Cardiac septum (tissue), 1 donor: ENCODE measurements around the gene C6orf47. TPM values are rescaled to one million over a fixed set of nuclear protein-coding genes. Genes with fewer than 3 reads are reported as not detected.

Experiments
- DNase-seq: peaks from one replicate; pipeline ENCODE4 v3.0.0-alpha.2; 2020; ENCODE audit warnings: low spot score
- intact Hi-C: fragments of 100-400 bp; cut with DNase I; formaldehyde crosslinking; loops from one replicate; pipeline ENCODE4 v1.14.0; 2022
- microRNA-seq: library from miRNA; unstranded; fragments of <30 nt; microRNA quantifications from one replicate; pipeline ENCODE4 v1.2.0, GENCODE V29; 2020
- total RNA-seq: library from RNA; stranded (reverse); fragmentation: NEBNext Ultra II Directional; extraction: Animal tissue kit (Norgen Biotek cat#: 25700); gene quantifications from one replicate; pipeline ENCODE4 v1.2.1, GENCODE V29; 2021
- donor health status: DM: no; HTN: no; CAD: no.

The C6orf47 gene
- total RNA-seq, 1 donor from 2014 or later: 17.7 TPM

- peak; percentile 96 for DNase-seq
- intact Hi-C loops: loop anchor here (1.0 to 2.0 kb wide), 2 partner anchors 44 to 73 kb away; partner anchors contain the start of genes GPANK1 and NFKBIL1
These were observed 39.8 kb downstream of the C6orf47 start, which contains the start of gene PRRC2A for GRCh38 chr6:31620586-31621319. Gene PRRC2A (plus strand): TSS chr6:31620715. CDS start chr6:31622790, 2,075 bp downstream.

DNA sequence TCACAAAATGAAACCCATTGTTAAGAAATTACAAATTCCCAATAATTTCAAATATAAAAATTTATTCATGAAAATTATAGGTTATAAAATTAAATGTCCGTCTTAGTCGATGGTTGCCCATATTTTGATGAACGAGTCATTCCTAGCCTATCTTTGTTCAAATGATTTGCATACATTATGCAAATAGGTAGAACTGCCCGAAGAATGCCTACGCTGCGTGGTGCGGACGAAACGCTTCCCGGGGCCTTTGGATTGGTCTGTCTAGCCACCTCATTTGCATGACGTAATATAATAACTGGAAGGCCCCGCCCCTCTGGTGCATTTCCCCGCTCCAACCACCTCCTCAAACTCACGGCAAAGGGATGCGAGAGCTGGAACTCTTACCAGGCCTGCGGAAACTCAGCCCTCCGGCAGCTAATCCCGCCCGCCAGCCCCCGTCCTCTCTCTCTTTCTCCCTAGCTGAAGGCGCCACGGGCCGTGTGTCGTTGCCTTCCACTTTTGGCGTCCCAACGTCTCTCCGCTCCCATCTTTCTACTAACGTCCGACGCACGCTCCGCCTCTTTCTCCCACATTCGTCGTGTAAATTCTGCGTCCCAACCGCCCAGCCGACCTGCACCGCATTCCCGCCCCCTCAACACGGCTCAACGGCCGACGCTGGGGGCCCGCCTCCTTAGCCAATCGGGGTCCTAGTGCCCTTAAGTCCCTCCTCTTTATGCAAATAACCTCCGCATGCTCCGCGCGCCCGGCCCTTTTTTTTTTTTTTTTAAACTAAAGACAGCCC, 40.6 kb downstream of the C6orf47 start:
- intact Hi-C loops: loop anchor here (1.0 to 2.0 kb wide), 2 partner anchors 45 to 73 kb away; partner anchors contain the start of genes GPANK1 and NFKBIL1
- peak; percentile 98 for DNase-seq

- intact Hi-C loops: no loop called here
- DNase-seq: no peak
These were observed 43.6 kb downstream of the C6orf47 start for GRCh38 chr6:31617010-31617409.

DNA sequence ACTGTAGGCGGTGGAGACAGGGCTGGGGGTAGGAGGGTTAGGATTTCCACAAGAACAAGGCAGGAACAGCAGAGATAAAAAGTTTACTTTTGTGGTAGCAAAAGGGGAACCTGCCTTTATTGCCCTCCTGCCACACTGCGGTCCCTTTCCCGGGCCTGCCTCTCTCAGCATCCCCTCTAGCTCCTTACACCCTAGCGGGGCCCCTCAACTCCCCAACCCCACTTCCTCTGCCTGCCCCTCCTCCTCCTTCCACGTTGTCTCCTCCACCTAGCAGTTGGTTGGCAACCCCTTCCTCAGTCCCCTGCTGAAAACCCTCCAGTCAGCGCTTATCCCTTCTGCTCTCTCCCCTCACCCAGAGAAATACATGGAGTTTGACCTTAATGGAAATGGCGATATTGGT, 44.8 kb downstream of the C6orf47 start:
- intact Hi-C loops: no loop called here
- DNase-seq: no peak

DNA sequence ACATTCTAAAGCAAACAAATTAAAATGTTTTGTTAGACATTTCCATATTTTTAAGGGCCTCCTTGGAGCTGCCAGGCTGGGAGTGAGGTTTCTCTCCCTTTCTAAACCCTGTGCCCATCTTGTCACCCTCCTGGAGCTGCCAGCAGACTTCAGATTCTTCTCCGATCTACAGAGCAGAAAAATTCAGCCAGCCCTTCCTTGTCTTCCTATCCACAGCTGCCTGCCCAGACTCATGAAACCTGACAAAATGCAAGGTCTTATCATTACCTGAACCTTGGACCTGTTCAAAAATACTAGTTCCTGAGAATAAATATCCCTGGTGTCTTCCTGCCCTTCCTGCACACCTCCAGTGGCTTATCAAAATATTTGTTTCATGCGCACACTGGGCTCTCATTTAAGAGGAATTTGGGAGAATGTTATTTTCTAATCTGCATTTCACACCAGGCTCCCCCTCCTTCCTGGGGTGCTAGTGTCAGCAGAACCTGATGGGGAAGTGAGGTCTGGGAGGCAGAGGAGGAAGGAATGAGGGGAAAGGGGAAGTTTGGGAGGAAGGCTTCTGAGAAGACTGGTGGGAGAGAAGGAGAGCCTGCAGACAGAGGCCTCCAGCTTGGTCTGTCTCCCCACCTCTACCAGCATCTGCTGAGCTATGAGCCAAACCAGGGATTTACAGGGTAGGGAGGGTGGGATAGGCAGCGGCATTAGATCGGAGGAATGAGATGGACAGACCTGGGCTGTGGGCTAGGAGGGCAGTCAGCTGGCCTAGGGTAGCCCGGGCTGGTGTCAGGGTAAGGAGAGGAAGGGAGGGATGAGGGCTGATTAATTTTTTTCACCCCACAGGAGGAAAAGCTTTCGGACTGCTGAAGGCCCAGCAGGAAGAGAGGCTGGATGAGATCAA, 45.6 kb downstream of the C6orf47 start, which contains the start of gene AIF1:
Gene AIF1 (plus strand): TSS at position 551 of the 895 bp plus-strand sequence. CDS start 96 bp downstream, at position 647.
- intact Hi-C loops: no loop called here
- peak; percentile 79 for DNase-seq

GRCh38 chr6:31614075-31614619, 46.4 kb downstream of the C6orf47 start:
- intact Hi-C loops: no loop called here
- DNase-seq: no peak

- no peak for DNase-seq
- intact Hi-C loops: no loop called here
These were observed 49.6 kb downstream of the C6orf47 start for GRCh38 chr6:31610968-31611367.

GRCh38 chr6:31609519-31610406, 50.8 kb downstream of the C6orf47 start:
- intact Hi-C loops: no loop called here
- DNase-seq: no peak

Small RNA genes within 50 kb of the gene (microRNA-seq; reads per million reads assigned to microRNA genes)
- gene MIR4646 (not detected), gene MIR6832 (not detected)

Other genes starting within 250 kb of the C6orf47 start
- gene MICB, start 162.6 kb downstream of the C6orf47 start, total RNA-seq: 1.9 TPM
- gene MCCD1, start 131.8 kb downstream of the C6orf47 start, total RNA-seq: not detected
- 201 TPM for gene DDX39B, start 118.8 kb downstream of the C6orf47 start, total RNA-seq
- gene ATP6V1G2, start 114.2 kb downstream of the C6orf47 start, total RNA-seq: 2.6 TPM
- 9.5 TPM for gene NFKBIL1, start 113.2 kb downstream of the C6orf47 start, total RNA-seq
- gene LTA, start 88.5 kb downstream of the C6orf47 start, total RNA-seq: not detected
- 0.38 TPM for gene TNF, start 85.2 kb downstream of the C6orf47 start, total RNA-seq
- 0.86 TPM for gene LTB, start 78.4 kb downstream of the C6orf47 start, total RNA-seq
- gene LST1, start 74.5 kb downstream of the C6orf47 start, total RNA-seq: 5.4 TPM
- not detected for gene NCR3, start 67.8 kb downstream of the C6orf47 start, total RNA-seq
- gene AIF1, start 45.5 kb downstream of the C6orf47 start, total RNA-seq: 10.3 TPM
- 125 TPM for gene PRRC2A, start 40.1 kb downstream of the C6orf47 start, total RNA-seq
- 270 TPM for gene BAG6, start 8.1 kb downstream of the C6orf47 start, total RNA-seq
- 1.4 TPM for gene APOM, start 4.9 kb downstream of the C6orf47 start, total RNA-seq
- gene GPANK1, start 4.2 kb upstream of the C6orf47 start, total RNA-seq: 13.6 TPM
- 96.3 TPM for gene CSNK2B, start 5.3 kb upstream of the C6orf47 start, total RNA-seq
- 6.5 TPM for gene LY6G5B, start 9.2 kb upstream of the C6orf47 start, total RNA-seq
- gene LY6G5C, start 20.3 kb upstream of the C6orf47 start, total RNA-seq: 2.9 TPM
- gene ABHD16A, start 42.5 kb upstream of the C6orf47 start, total RNA-seq: 26.9 TPM
- not detected for gene LY6G6F, start 46.1 kb upstream of the C6orf47 start, total RNA-seq
- gene LY6G6D, start 54.6 kb upstream of the C6orf47 start, total RNA-seq: not detected
- not detected for gene LY6G6C, start 61.0 kb upstream of the C6orf47 start, total RNA-seq
- gene MPIG6B, start 62.6 kb upstream of the C6orf47 start, total RNA-seq: 0.24 TPM
- gene DDAH2, start 68.5 kb upstream of the C6orf47 start, total RNA-seq: 69.9 TPM
- 131 TPM for gene CLIC1, start 75.8 kb upstream of the C6orf47 start, total RNA-seq
- gene MSH5, start 79.2 kb upstream of the C6orf47 start, total RNA-seq: 1.7 TPM
- gene SAPCD1, start 101.9 kb upstream of the C6orf47 start, total RNA-seq: 0.86 TPM
- gene VWA7, start 116.5 kb upstream of the C6orf47 start, total RNA-seq: 21.5 TPM
- 35.0 TPM for gene VARS1, start 135.0 kb upstream of the C6orf47 start, total RNA-seq
- 24.0 TPM for gene LSM2, start 146.2 kb upstream of the C6orf47 start, total RNA-seq
- gene HSPA1L, start 154.5 kb upstream of the C6orf47 start, total RNA-seq: 2.4 TPM
- 296 TPM for gene HSPA1A, start 154.8 kb upstream of the C6orf47 start, total RNA-seq
- gene HSPA1B, start 167.0 kb upstream of the C6orf47 start, total RNA-seq: 221 TPM
- gene NEU1, start 202.0 kb upstream of the C6orf47 start, total RNA-seq: 19.4 TPM
- not detected for gene SLC44A4, start 218.2 kb upstream of the C6orf47 start, total RNA-seq
- 14.5 TPM for gene EHMT2, start 236.9 kb upstream of the C6orf47 start, total RNA-seq
- gene ZBTB12, start 241.3 kb upstream of the C6orf47 start, total RNA-seq: 5.2 TPM